Left lung (tissue), 10 donors: Measurements from ENCODE around the gene TBCD. TPM values are rescaled to one million over a fixed set of nuclear protein-coding genes. Genes with fewer than 3 reads are reported as not detected.
A peak's percentile ranks its signal among the peaks of the same experiment; 100 is the strongest.

Source experiments
- ATAC-seq: fragments of 200-7000 bp; cut with Tn5 transposase; one replicate; pipeline ENCODE4 v1.9.1; 2020; ENCODE audit warnings: moderate library complexity
- DNase-seq, 4 donors: peaks; one replicate each; pipeline ENCODE4 v3.0.0-alpha.2; 2013 to 2020
- H3K27ac ChIP-seq, 2 donors: fragments of 200-600 bp; sonication (generic) in 1 of 2; one replicate each; pipeline versions ENCODE4 v1.5.0 to v1.8.0; 2020 to 2021
- H3K27me3 ChIP-seq, 2 donors: fragments of 200-600 bp; sonication (generic) in 1 of 2; one replicate each; pipeline versions ENCODE4 v1.5.0 to v1.8.0; 2020 to 2021
- H3K36me3 ChIP-seq, 2 donors: fragments of 200-600 bp; sonication (generic) in 1 of 2; one replicate each; pipeline versions ENCODE4 v1.5.0 to v1.8.0; 2020 to 2021
- H3K4me1 ChIP-seq, 2 donors: fragments of 200-600 bp; one replicate each; pipeline ENCODE4 v1.8.0; 2021
- H3K4me3 ChIP-seq, 2 donors: fragments of 200-600 bp; sonication (generic) in 1 of 2; one replicate each; pipeline versions ENCODE4 v1.5.0 to v1.8.0; 2020 to 2021; ENCODE audit warnings: mild to moderate bottlenecking in 1 of 2
- H3K9me3 ChIP-seq, 2 donors: fragments of 200-600 bp; sonication (generic) in 1 of 2; one replicate each; pipeline versions ENCODE4 v1.5.0 to v1.8.0; 2020 to 2021
- intact Hi-C, 2 donors: fragments of 100-400 bp; cut with DNase I; formaldehyde crosslinking; loops; one replicate each; pipeline versions ENCODE4 v1.11.2 to v1.14.2; 2022
- polyA plus RNA-seq, 6 donors: library from polyadenylated mRNA; unstranded; fragments of 120-200 nt; gene quantifications; one replicate each; pipeline ENCODE4 v1.2.1, GENCODE V29; 2013; ENCODE audit not compliant: insufficient read length in 6 of 6
- total RNA-seq, 2 donors: library from RNA; stranded (reverse); fragmentation: NEBNext Ultra II Directional; extraction: Animal tissue kit (Norgen Biotek cat#: 25700); gene quantifications; one replicate each; pipeline ENCODE4 v1.2.1, GENCODE V29; 2021
- TF ChIP-seq, protein P1 (sequence below), 2 donors: fragments of 200-600 bp; sonication (generic) in 1 of 2; IDR thresholded peaks; one replicate each; pipeline versions ENCODE4 v1.5.0 to v1.8.0; 2021; ENCODE audit warnings: antibody characterized with exemption in 2 of 2
- donor health status: DM: no; HTN: yes; CAD: no.
- donor health status: DM: no; HTN: no; CAD: no.

Gene TBCD
- total and polyA plus RNA-seq, 8 donors: 87.2 to 133 (median 104) TPM

DNA sequence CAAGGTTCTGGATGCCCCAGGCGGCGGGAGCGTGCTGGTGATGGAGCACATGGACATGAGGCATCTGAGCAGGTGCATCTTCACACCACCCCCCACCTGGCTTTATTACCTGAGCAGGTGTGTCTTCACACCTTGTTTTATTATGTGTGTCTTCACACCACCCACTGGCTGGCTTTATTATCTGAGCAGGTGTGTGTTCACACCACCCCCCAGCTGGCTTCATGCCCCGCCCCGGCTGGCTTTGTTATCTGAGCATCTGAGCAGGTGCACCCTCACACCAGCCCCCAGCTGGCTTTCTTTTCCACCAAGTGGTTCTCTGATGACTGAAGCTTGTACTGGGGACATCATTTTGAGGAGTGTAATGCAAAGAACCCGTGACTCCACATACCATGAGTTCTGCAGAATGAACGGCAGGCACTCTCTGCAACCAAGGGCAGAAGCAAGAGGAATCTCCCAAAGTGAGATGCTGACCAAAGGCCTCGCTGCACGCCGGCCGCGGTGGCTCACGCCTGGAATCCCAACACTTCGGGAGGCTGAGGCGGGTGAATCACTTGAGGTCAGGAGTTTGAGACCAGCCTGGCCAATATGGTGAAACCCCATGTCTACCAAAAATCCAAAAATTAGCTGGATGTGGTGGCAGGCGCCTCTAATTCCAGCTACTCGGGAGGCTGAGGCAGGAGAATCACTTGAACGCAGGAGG lies 32.7 kb upstream of the TBCD start:
- DNase-seq: no peak
- Histone ChIP-seq H3K9me3 (no peaks in the 10 kb centered on the region), H3K36me3 (peaks cover 0 to 48% of the 10 kb centered on the region in 2 donors), H3K4me3 (no peak overlapping the region), H3K27me3 (no peaks in the 10 kb centered on the region), H3K27ac (no peak overlapping the region), H3K4me1 (peaks cover 9 to 20% of the 10 kb centered on the region in 2 donors)
- ATAC-seq: no peak
- intact Hi-C loops: no loop called here
- TF ChIP-seq, protein P1, sequence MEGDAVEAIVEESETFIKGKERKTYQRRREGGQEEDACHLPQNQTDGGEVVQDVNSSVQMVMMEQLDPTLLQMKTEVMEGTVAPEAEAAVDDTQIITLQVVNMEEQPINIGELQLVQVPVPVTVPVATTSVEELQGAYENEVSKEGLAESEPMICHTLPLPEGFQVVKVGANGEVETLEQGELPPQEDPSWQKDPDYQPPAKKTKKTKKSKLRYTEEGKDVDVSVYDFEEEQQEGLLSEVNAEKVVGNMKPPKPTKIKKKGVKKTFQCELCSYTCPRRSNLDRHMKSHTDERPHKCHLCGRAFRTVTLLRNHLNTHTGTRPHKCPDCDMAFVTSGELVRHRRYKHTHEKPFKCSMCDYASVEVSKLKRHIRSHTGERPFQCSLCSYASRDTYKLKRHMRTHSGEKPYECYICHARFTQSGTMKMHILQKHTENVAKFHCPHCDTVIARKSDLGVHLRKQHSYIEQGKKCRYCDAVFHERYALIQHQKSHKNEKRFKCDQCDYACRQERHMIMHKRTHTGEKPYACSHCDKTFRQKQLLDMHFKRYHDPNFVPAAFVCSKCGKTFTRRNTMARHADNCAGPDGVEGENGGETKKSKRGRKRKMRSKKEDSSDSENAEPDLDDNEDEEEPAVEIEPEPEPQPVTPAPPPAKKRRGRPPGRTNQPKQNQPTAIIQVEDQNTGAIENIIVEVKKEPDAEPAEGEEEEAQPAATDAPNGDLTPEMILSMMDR (IDR thresholded peaks at IDR 0.05): no peak

DNA sequence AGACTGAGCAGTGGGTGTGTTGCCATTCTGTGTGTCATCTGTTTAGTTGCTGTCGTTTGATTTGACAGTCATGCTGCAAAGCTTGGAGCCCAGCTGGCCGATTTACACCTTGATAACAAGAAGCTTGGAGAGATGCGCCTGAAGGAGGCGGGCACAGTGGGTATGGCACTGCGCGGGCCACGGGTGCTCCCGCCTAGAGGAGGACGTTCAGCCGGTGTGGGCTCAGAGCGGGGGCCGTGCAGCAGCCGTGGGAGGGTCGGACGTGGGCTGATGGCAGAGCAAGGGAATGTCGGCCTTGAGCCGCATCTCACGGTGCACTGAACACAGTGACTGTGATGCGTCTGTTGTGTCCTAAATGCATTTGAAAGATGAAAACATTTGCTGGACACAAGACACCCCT lies 31.7 kb upstream of the TBCD start:
- DNase-seq: no peak

DNA sequence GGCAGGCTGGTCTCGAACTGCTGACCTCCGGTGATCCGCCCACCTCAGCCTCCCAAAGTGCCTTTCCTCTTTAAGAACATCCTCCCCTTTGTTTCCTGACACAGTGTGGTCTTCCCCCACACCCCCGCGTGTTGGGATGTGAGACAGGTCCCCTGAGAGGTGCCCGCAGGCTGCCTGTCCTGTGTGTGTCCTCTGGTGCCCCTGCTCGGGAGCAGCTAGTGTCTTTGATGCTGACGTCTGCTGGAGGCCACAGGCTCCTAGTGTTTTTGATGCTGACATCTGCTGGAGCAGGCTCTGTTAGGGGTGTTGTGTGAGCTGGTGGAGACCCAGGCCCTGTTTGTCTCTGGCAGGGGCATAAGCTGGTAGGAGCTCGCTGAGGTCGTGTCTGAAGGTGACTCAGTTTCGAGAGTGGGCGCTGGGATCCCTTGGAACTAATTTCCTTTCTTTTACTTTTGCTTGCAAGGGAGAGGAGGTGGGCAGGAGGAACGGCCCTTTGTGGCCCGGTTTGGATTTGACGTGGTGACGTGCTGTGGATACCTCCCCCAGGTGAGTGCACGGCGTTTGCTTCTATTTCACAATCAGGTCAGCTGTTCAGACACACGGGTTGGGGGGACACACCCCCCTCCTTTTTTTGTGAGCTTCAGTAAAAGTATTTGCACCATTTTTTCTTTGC lies 29.4 kb upstream of the TBCD start:
- ATAC-seq (no peak), DNase-seq (peak in 1 of 4 donors; percentile 40)
- Histone ChIP-seq H3K9me3 (no peaks in the 10 kb centered on the region), H3K27ac (no peak overlapping the region), H3K36me3 (peaks cover 0 to 67% of the 10 kb centered on the region in 2 donors), H3K4me1 (peaks cover 2 to 8% of the 10 kb centered on the region in 2 donors), H3K4me3 (no peak overlapping the region), H3K27me3 (no peaks in the 10 kb centered on the region)
- TF ChIP-seq, protein P1 (IDR thresholded peaks at IDR 0.05): no peak
- intact Hi-C loops: no loop called here

More for the DNA sequence above, 31.7 kb upstream of the TBCD start:
- H3K4me3 ChIP-seq: no peak overlapping the region
- ATAC-seq: no peak
- H3K4me1 ChIP-seq: peaks cover 9 to 20% of the 10 kb centered on the region in 2 donors
- no peaks in the 10 kb centered on the region for H3K9me3 ChIP-seq
- no peaks in the 10 kb centered on the region for H3K27me3 ChIP-seq
- TF ChIP-seq, protein P1 (IDR thresholded peaks at IDR 0.05): no peak
- no peak overlapping the region for H3K27ac ChIP-seq
- intact Hi-C loops: no loop called here
- peaks cover 0 to 53% of the 10 kb centered on the region in 2 donors for H3K36me3 ChIP-seq

DNA sequence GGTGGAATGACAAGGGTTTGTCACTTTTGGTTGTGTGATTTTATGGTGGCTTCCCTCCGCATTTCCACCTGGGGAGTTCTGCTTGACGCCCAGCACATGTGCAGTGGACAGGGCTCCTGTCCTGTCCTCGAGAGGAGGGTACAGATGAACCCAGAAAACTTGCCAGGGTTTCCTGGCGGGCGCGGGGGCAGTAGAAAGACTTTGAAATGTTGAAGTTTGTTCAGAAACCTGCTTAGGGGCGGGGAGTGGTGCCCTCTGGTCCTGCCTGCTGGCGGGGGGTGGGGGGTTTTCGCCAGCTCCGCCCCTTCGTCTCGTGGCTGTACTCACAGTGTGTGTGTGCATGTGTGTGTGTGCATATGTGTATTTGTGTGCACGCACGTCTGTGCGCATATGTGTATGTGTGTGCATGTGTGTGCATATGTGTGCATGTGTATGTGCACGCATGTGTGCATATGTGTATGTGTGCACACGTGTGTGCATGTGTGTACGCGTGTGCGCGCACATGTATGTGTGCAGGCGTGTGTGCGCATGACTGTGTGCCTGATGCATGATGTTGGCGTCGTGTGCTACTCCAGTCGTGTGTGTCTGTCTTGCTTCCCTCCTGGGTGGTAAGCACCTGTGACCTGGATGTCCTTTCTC lies 28.6 kb upstream of the TBCD start:
- no peak for ATAC-seq
- H3K27me3 ChIP-seq: no peaks in the 10 kb centered on the region
- H3K9me3 ChIP-seq: no peaks in the 10 kb centered on the region
- H3K4me1 ChIP-seq: peaks cover 0 to 2% of the 10 kb centered on the region in 2 donors
- peak in 1 of 4 donors; percentile 17 for DNase-seq
- TF ChIP-seq, protein P1 (IDR thresholded peaks at IDR 0.05): no peak
- H3K36me3 ChIP-seq: peaks cover 0 to 75% of the 10 kb centered on the region in 2 donors
- no peak overlapping the region for H3K4me3 ChIP-seq
- no peak overlapping the region for H3K27ac ChIP-seq
- intact Hi-C loops: no loop called here

DNA sequence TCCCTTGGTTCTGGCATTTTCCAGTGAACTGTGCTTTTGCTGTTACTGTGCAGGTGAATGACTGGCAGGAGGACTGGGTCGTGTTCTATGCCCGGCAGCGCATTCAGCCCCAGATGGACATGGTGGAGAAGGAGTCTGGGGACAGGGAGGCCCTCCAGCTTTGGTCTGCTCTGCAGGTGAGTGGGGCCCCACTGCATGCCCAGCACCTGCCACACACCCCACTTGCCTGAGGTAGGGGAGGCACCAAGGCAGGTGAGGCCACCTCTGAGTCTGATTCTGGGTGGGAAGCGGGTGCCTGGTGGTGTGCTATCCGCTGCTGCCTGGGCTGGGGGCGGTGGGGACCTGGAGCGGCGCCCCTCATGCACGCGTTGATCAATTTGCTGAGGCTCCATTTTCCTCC lies 25.4 kb upstream of the TBCD start:
- Histone ChIP-seq H3K4me3 (no peak overlapping the region), H3K9me3 (no peaks in the 10 kb centered on the region), H3K4me1 (no peaks in the 10 kb centered on the region), H3K36me3 (peaks cover 0 to 61% of the 10 kb centered on the region in 2 donors), H3K27ac (no peak overlapping the region), H3K27me3 (no peaks in the 10 kb centered on the region)
- ATAC-seq (no peak), DNase-seq (peak in 1 of 4 donors; percentile 45)
- intact Hi-C loops: no loop called here
- TF ChIP-seq, protein P1 (IDR thresholded peaks at IDR 0.05): no peak
